ENCODE measurements around the gene TMEM86B. TPM values are rescaled to one million over a fixed set of nuclear protein-coding genes. Genes with fewer than 3 reads are reported as not detected.

Gene TMEM86B
- total and polyA plus RNA-seq, 8 donors, result 1.0 to 27.3 (median 1.6) TPM

DNA sequence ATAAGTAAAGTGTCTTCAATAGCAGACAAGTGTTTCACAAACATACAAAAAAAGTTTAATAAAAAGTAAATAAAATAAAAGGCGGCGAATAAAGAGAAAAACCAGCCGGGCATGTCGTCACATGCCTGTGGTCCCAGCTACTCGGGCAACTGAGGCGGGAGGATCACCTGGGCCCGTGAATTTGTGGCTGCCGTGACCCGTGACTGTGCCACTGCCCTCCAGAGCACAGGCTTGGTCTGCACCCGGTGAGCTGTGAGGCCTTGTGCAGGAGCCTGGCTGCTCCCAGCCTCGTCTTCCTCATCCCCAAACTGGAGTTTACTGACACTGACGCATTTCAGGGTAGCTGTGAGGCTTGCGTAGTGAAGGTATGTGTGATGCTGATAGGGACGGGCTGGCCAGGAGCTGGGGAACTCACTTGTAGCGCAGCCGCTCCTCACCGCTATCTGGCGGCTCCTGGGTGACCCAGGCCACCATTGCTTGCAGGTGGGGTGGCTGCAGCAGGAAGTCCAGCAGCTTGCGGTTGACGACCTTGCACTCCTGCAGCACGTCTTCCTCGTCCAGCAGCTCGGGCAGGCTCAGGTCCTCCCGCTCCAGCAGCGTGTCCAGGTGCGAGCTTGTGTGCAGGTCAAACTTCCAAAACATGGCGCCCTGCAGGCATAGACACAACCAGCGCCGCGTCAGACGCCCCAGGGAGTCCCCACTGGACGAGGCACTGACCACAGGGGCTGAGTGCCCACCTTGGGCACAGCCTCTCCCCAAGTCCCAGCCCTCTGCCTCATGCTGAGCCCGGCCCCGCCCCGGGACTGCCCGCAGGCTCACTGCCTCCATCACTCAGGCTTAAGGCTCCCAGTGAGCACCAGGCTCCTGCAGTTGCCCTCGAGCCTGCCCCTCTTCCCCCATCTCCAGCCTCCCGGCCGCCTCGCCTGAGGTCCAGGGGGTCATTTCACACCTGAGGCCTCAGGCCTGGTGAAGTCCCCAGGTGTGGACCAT lies 18.2 kb upstream of the TMEM86B start:
- no peaks in the 10 kb centered on the region for H3K27me3 ChIP-seq
- H3K36me3 ChIP-seq, result peaks cover 0 to 41% (median 18%) of the 10 kb centered on the region in 3 donors
- no peak for DNase-seq
- ATAC-seq, result no peak
- H3K27ac ChIP-seq, result no peak overlapping the region
- FAIRE-seq, result no peak
- H3K4me1 ChIP-seq, result no peaks in the 10 kb centered on the region
- no peak overlapping the region for H3K4me3 ChIP-seq
- H3K9me3 ChIP-seq, result no peaks in the 10 kb centered on the region
- intact Hi-C loops (cut with DNase I), result no loop called here
- 90 to 95% methylated on average over 40 of the region's 40 CpGs for WGBS, 2 donors
- TF ChIP-seq, protein P1, sequence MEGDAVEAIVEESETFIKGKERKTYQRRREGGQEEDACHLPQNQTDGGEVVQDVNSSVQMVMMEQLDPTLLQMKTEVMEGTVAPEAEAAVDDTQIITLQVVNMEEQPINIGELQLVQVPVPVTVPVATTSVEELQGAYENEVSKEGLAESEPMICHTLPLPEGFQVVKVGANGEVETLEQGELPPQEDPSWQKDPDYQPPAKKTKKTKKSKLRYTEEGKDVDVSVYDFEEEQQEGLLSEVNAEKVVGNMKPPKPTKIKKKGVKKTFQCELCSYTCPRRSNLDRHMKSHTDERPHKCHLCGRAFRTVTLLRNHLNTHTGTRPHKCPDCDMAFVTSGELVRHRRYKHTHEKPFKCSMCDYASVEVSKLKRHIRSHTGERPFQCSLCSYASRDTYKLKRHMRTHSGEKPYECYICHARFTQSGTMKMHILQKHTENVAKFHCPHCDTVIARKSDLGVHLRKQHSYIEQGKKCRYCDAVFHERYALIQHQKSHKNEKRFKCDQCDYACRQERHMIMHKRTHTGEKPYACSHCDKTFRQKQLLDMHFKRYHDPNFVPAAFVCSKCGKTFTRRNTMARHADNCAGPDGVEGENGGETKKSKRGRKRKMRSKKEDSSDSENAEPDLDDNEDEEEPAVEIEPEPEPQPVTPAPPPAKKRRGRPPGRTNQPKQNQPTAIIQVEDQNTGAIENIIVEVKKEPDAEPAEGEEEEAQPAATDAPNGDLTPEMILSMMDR (IDR thresholded peaks at IDR 0.05), result no peak

DNA sequence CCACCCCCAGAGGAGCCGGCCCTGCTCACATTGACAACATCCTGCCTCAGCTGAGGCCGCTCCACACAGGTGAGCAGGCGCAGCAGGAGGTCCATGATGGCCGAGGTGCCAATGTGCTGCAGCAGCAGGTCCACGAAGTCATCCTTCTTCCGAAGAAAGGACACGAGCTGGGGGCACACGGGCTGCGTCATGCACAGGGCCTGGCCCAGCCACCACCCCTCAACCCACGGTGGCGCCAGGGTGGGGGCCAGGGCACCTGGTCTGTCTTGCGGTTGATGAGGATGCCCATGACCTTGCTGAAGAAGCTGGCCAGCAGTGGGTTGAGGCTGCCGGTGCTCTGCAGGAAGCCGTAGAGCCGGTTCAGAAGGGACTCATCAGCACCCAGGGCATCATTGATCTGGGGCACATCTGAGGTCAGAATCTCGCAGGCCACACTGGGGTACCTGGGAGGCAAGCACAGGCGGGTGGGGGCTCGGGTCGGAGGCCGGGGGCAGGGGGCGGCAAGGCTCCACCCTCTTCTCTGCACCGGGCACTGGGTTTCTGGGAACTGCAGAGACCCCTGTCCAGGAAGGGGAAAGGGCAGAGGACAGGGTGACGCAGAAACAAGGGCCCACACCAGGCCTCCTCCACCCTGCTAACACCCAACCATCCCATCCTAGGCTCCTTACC lies 16.8 kb upstream of the TMEM86B start:
- Histone ChIP-seq H3K27me3 (no peaks in the 10 kb centered on the region), H3K4me1 (no peaks in the 10 kb centered on the region), H3K36me3 (peaks cover 0 to 52% (median 25%) of the 10 kb centered on the region in 3 donors), H3K27ac (no peak overlapping the region), H3K9me3 (no peaks in the 10 kb centered on the region), H3K4me3 (no peak overlapping the region)
- WGBS, 2 donors, result 94 to 96% methylated on average over 17 to 23 of the region's 23 CpGs
- intact Hi-C loops (cut with DNase I), result no loop called here
- ATAC-seq (no peak), DNase-seq (peak in 1 of 6 donors; percentile 14), FAIRE-seq (no peak)
- TF ChIP-seq, protein P1 (IDR thresholded peaks at IDR 0.05), result no peak

DNA sequence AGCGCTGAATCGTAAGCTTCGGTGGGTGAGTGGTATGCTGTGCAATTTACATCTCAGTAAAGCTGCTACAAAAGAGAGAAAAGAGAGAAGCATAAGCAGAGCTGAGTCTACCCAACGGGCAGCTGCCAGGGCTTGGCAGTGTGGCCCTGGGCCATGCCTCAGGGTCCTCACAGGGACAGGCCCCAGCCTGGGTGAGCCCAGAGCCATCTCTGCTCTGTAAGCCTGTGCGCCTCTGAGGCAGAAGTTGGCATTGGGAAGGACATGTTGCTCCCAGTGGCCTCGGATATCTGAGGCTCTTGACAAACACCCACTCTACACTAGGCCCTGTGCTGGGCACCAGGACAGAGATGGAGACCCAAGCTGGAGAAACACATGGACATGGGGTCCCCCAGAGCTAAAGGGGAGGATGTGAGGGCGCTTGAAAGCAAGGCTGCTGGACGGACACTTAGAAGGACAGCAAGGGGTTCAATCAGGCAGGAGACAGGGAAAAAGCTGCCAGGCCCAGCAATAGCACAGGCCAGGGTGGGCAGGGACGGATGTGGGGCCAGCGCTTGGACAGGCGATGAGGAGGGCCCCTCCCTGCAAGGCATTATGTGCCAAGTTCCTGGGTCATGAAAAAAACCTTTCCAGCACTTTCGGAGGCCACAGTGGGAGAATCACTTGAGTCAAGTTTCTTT lies 15.6 kb upstream of the TMEM86B start:
- Histone ChIP-seq H3K27me3 (no peaks in the 10 kb centered on the region), H3K36me3 (peaks cover 4 to 62% (median 33%) of the 10 kb centered on the region in 3 donors), H3K9me3 (no peaks in the 10 kb centered on the region), H3K4me3 (no peak overlapping the region), H3K4me1 (no peaks in the 10 kb centered on the region), H3K27ac (no peak overlapping the region)
- 85 to 91% methylated on average over 12 of the region's 12 CpGs for WGBS, 2 donors
- no peak for FAIRE-seq
- DNase-seq, result peak in 1 of 6 donors; percentile 5
- intact Hi-C loops (cut with DNase I), result no loop called here
- TF ChIP-seq, protein P1 (IDR thresholded peaks at IDR 0.05), result no peak
- ATAC-seq, result no peak

DNA sequence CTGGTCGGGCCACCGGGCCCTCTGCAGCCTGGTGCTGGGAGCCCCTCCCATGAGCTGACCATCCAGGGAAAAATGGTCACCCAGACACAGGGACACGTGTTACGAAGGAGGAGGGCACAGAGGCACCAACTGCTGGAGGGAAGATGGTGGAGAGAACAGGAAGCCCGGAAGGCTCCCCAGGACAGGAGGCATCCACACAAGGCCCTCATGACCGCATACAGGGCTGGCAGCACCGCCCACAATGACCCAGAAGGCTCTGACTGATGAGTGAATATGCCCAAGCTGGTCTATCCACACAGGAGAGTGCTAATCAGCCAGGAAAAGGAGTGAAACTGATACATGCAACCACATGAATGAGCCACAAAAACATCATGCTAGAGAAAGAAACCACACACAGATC lies 14.0 kb upstream of the TMEM86B start:
- no peak for FAIRE-seq

More for the DNA sequence above, 14.0 kb upstream of the TMEM86B start:
- TF ChIP-seq, protein P1 (IDR thresholded peaks at IDR 0.05), result no peak
- H3K9me3 ChIP-seq, result no peaks in the 10 kb centered on the region
- 84 to 87% methylated on average over 7 of the region's 7 CpGs for WGBS, 2 donors
- no peaks in the 10 kb centered on the region for H3K4me1 ChIP-seq
- DNase-seq (no peak), ATAC-seq (no peak)
- H3K27me3 ChIP-seq, result no peaks in the 10 kb centered on the region
- no peak overlapping the region for H3K4me3 ChIP-seq
- peaks cover 5 to 77% (median 38%) of the 10 kb centered on the region in 3 donors for H3K36me3 ChIP-seq
- intact Hi-C loops (cut with DNase I), result no loop called here
- no peak overlapping the region for H3K27ac ChIP-seq
